ENCODE measurements around the gene TMEM88. TPM values are rescaled to one million over a fixed set of nuclear protein-coding genes. Genes with fewer than 3 reads are reported as not detected.

The TMEM88 gene
- total and polyA plus RNA-seq, 2 of the 4 experiments (the other 2 are of a cell fraction): 2.1 TPM; not detected in 1

DNA sequence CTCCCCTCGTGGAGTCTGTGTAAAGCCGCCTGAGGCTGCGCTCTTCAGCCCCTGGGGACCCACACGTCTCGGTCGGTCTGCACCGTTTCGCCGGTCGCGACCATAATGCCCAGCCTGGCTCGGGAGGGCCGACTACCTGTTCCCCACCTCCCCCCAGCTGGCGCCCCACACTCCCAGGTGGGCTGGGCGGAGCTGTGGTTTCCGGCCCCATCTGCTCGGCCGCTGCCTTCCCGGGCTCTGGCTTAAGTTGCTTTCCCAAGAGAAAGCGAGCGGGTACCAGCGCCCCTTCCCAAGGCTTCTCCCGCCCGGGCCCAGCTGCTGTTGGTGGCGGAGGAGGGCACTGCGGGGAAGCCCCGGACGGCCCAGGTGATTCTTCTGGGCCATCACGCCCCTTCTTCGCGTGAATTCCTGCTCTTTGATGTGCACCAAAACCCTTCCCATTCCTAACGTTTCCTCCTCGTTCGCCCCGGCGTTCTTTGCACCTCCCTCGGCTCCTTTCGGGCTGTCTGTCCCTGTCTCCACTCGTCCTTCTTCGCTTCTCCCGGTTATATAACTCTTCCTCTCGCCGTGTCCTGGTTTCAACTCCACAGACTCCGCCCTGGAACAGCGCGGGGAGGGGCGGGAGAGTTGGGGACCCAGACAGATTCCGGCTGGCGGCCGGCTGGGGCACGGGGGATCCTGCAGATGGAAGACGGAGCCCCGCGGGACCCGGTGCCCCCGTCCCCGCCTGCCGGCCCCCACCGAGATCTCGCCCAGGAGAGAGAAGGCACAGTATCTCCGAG is 18.9 kb upstream of the TMEM88 start:
- DNase-seq: peak; percentile 58
- Histone ChIP-seq H3K4me3 (ENCODE audit: insufficient read depth, low read depth, low read length) (peak overlapping the region; percentile 64), H3K27ac (ENCODE audit: insufficient read depth, low read length) (peak overlapping the region; percentile 89), H3K9ac (ENCODE audit: low read depth, low read length) (peak overlapping the region; percentile 90), H3K23ac (ENCODE audit: low read depth, low read length) (peak overlapping the region; percentile 95), H3K4me1 (ENCODE audit: control insufficient read depth, insufficient read depth, low read length) (peaks cover 15% of the 10 kb centered on the region), H2BK5ac (ENCODE audit: low read depth, low read length, poor library complexity, severe bottlenecking) (peak overlapping the region; percentile 92), H3K4me2 (ENCODE audit: low read depth, low read length) (peak overlapping the region; percentile 87), H4K8ac (ENCODE audit: low read depth in 2 of 2, low read length in 2 of 2) (peak overlapping the region; percentile 58 to 85; a peak in 3 of 4 replicates), H3K27me3 (ENCODE audit: control insufficient read depth, insufficient read depth, low read length) (no peaks in the 10 kb centered on the region; the same call in 1 of the 2 replicates), H3K56ac (ENCODE audit: extremely low read depth, insufficient read depth, low read length) (peak overlapping the region; percentile 81), H4K20me1 (ENCODE audit: insufficient read depth, low read length) (peaks cover 30% of the 10 kb centered on the region), H3K4ac (ENCODE audit: low read depth, low read length) (peak overlapping the region; percentile 86), H2BK20ac (ENCODE audit: low read depth, low read length) (no peak overlapping the region), H2AK5ac (ENCODE audit: low read depth, low read length) (peak overlapping the region; percentile 85), H3K9me1 (ENCODE audit: insufficient read depth, low read length) (peaks cover 9% of the 10 kb centered on the region; the same call in 1 of the 2 replicates), H2AFZ (replicated peaks; ENCODE audit: low read length, poor library complexity) (peak overlapping the region; percentile 98), H2BK120ac (ENCODE audit: low read depth, low read length) (peak overlapping the region; percentile 68), H4K5ac (ENCODE audit: low read depth, low read length) (peak overlapping the region; percentile 56), H2AK9ac (replicated peaks; ENCODE audit: low read depth, low read length, poor library complexity) (peak overlapping the region; percentile 98), H3K79me1 (ENCODE audit: low read depth in 1 of 2, low read length in 2 of 2) (peaks cover 15 to 49% of the 10 kb centered on the region in 2 experiments), H3K9me3 (ENCODE audit: control insufficient read depth, insufficient read depth, low read length) (no peaks in the 10 kb centered on the region), H3K36me3 (ENCODE audit: control insufficient read depth, insufficient read depth, low read length) (peaks cover 3% of the 10 kb centered on the region; the same call in 1 of the 2 replicates), H4K91ac (ENCODE audit: insufficient read depth, low read depth, low read length) (peak overlapping the region; percentile 90), H2BK15ac (ENCODE audit: low read depth, low read length) (peak overlapping the region; percentile 24; the same call in 1 of the 3 replicates), H3K18ac (ENCODE audit: low read depth, low read length) (peak overlapping the region; percentile 83), H3K14ac (replicated peaks; ENCODE audit: low read depth, low read length) (peak overlapping the region; percentile 93)
- peak; percentile 10 for ATAC-seq (ENCODE audit: low read depth)
- ChIA-PET POLR2A (ENCODE audit: unreplicated experiment) (interaction anchor here (0.7 to 1.0 kb wide), 2 partner anchors 21 to 139 kb away, joined by 3 to 11 read pairs; partner anchors contain the start of gene NAA38), CTCF (interaction anchor here (0.6 to 3.4 kb wide), 2 partner anchors 21 to 79 kb away, joined by 3 to 10 read pairs; partner anchors contain the start of gene NAA38)
- in situ Hi-C loops (cut with MboI; ENCODE audit: low sequenced_read_pairs): no loop called here
- dilution Hi-C loops (cut with HindIII; ENCODE audit: low sequenced_read_pairs, unreplicated experiment): no loop called here
- TF ChIP-seq MAZ (IDR thresholded peaks at IDR 0.05; ENCODE audit: borderline replicate concordance, low read depth, low read length) (peak; percentile 5), CHD1 (IDR thresholded peaks at IDR 0.05; ENCODE audit: low read depth, low read length) (peak; percentile 31; the same call in 1 of the 2 replicates), POLR2A (IDR thresholded peaks at IDR 0.05; ENCODE audit: low read depth, low read length) (peak; percentile 91)
- TF ChIP-seq, protein P1, sequence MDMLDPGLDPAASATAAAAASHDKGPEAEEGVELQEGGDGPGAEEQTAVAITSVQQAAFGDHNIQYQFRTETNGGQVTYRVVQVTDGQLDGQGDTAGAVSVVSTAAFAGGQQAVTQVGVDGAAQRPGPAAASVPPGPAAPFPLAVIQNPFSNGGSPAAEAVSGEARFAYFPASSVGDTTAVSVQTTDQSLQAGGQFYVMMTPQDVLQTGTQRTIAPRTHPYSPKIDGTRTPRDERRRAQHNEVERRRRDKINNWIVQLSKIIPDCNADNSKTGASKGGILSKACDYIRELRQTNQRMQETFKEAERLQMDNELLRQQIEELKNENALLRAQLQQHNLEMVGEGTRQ (IDR thresholded peaks at IDR 0.05; ENCODE audit: low read depth, low read length): no peak
- 0% methylated on average over 15 of the region's 61 CpGs; no CpG with 5 or more reads in 1 of the 2 experiments for WGBS, 2 experiments (ENCODE audit: extremely low coverage in 2 of 2, insufficient read length in 1 of 2)
- no TSS peak for BruUV-seq (replicated peaks)
- intact Hi-C loops (cut with micrococcal nuclease): loop anchor here (1.0 to 5.0 kb wide), 3 partner anchors 8 to 484 kb away; partner anchors contain the start of gene KCTD11

All from IMR-90 (cell line).